Prostate gland (tissue), 2 donors: Measurements from ENCODE around the gene SEMA3E.

ENCODE experiments used
- CTCF ChIP-seq, 4 experiments: fragments of 200-600 bp in 2 of 4; fragments of 450-650 bp in 2 of 4; sonication (generic) in 2 of 4; IDR thresholded peaks; 1 replicate in 3 of 4; 2 replicates in 1 of 4; pipeline ENCODE4 v1.5.1; 2016 to 2019; ENCODE audit warnings: antibody characterized with exemption in 4 of 4, mild to moderate bottlenecking in 2 of 4, moderate library complexity in 2 of 4
- POLR2A ChIP-seq: fragments of 450-650 bp; IDR thresholded peaks from one replicate; pipeline ENCODE4 v1.6.1; 2016; ENCODE audit warnings: antibody characterized with exemption, mild to moderate bottlenecking
- POLR2AphosphoS5 ChIP-seq: sonication (generic); formaldehyde crosslinking; IDR thresholded peaks from one replicate; pipeline ENCODE4 v1.6.1; 2017; ENCODE audit warnings: antibody characterized with exemption

- TF ChIP-seq CTCF (IDR thresholded peaks at IDR 0.05) (no peak), POLR2AphosphoS5 (no peak), POLR2A (no peak)
Observed at GRCh38 chr7:83455612-83456011, 193.3 kb downstream of the SEMA3E start.
